Thoracic aorta (tissue), 2 donors: ENCODE data around the gene TMCO1. TPM values are rescaled to one million over a fixed set of nuclear protein-coding genes. Genes with fewer than 3 reads are reported as not detected.

Source experiments
- ATAC-seq: fragments of 150-250 bp; one replicate; pipeline ENCODE4 v1.8.0; 2017; ENCODE audit warnings: low read depth; ENCODE audit not compliant: insufficient number of reproducible peaks, low FRiP score
- DNase-seq: peaks from one replicate; pipeline ENCODE4 v3.0.0-alpha.2; 2020; ENCODE audit warnings: low spot score
- H3K27ac ChIP-seq, 2 donors: fragments of 200-600 bp; sonication (generic); 1 replicate in 1 of 2; 2 replicates in 1 of 2; pipeline ENCODE4 v1.5.1; 2016; ENCODE audit warnings: mild to moderate bottlenecking in 2 of 2, moderate library complexity in 2 of 2
- H3K27me3 ChIP-seq: fragments of 200-600 bp; sonication (generic); replicated peaks from 2 replicates; pipeline ENCODE4 v1.6.0; 2016; ENCODE audit warnings: mild to moderate bottlenecking; ENCODE audit not compliant: insufficient read depth
- H3K36me3 ChIP-seq: fragments of 200-600 bp; sonication (generic); one replicate; pipeline ENCODE4 v1.5.1; 2016
- H3K4me1 ChIP-seq, 2 donors: fragments of 200-600 bp; sonication (generic); 1 replicate in 1 of 2; 2 replicates in 1 of 2; pipeline versions ENCODE4 v1.5.1 to v1.6.0; 2016; ENCODE audit warnings: low read depth in 2 of 2, mild to moderate bottlenecking in 1 of 2; ENCODE audit not compliant: control insufficient read depth in 1 of 2
- H3K4me3 ChIP-seq: fragments of 200-600 bp; sonication (generic); 2 replicates; pipeline ENCODE4 v1.5.1; 2016; ENCODE audit warnings: mild to moderate bottlenecking
- H3K9me3 ChIP-seq: fragments of 200-600 bp; sonication (generic); 2 replicates; pipeline ENCODE4 v1.5.1; 2016
- total RNA-seq, 2 donors: library from RNA; depleted of rRNA; stranded (reverse); fragments of >200 nt; gene quantifications; one replicate each; pipeline versions ENCODE4 v1.1.0 to v1.2.3, GENCODE V29; 2016
- TF ChIP-seq, protein P1 (sequence below): fragments of 200-600 bp; sonication (generic); IDR thresholded peaks from one replicate; pipeline ENCODE4 v1.5.1; 2019; ENCODE audit warnings: antibody characterized with exemption

The TMCO1 gene
- total RNA-seq, 2 donors from 2014 or later = 37.5 to 53.7 TPM

DNA sequence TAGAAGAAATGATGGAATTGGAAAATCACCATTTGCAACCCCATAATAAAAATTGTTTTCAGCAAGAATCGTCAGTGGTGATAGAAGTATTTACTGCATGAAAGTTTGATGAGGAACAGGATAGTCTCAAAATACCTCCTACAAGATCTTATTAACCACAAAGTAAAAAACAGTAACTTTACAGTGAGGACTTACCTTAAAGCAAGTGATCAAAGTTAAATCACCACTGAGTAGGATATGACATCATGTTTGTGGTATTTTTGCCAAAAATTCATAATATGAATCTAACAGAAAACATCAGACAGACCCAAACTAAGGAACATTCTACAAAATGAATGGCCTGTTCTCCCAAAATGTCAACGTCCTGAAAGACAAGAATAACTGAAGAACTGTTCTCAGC, 90.2 kb downstream of the TMCO1 start:
- H3K4me3 ChIP-seq = no peak overlapping the region
- H3K9me3 ChIP-seq = no peaks in the 10 kb centered on the region
- DNase-seq (no peak), ATAC-seq (no peak)
- no peak overlapping the region for H3K27ac ChIP-seq
- H3K36me3 ChIP-seq = peaks cover 25% of the 10 kb centered on the region
- TF ChIP-seq, protein P1, sequence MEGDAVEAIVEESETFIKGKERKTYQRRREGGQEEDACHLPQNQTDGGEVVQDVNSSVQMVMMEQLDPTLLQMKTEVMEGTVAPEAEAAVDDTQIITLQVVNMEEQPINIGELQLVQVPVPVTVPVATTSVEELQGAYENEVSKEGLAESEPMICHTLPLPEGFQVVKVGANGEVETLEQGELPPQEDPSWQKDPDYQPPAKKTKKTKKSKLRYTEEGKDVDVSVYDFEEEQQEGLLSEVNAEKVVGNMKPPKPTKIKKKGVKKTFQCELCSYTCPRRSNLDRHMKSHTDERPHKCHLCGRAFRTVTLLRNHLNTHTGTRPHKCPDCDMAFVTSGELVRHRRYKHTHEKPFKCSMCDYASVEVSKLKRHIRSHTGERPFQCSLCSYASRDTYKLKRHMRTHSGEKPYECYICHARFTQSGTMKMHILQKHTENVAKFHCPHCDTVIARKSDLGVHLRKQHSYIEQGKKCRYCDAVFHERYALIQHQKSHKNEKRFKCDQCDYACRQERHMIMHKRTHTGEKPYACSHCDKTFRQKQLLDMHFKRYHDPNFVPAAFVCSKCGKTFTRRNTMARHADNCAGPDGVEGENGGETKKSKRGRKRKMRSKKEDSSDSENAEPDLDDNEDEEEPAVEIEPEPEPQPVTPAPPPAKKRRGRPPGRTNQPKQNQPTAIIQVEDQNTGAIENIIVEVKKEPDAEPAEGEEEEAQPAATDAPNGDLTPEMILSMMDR = no peak
- H3K4me1 ChIP-seq = peaks cover 0 to 3% of the 10 kb centered on the region in 2 donors
- no peaks in the 10 kb centered on the region for H3K27me3 ChIP-seq

Other genes starting within 250 kb of the TMCO1 start
- not detected for gene LRRC52, start 224.9 kb downstream of the TMCO1 start, total RNA-seq
- 100 to 1,000 TPM; 160 to 252 TPM for gene MGST3, start 137.6 kb downstream of the TMCO1 start, total RNA-seq
- 10 to 100 TPM; 44.4 to 65.0 TPM for gene ALDH9A1, start 70.3 kb downstream of the TMCO1 start, total RNA-seq
- 10 to 100 TPM; 34.3 to 47.5 TPM for gene UCK2, start 58.7 kb upstream of the TMCO1 start, total RNA-seq